Spleen (tissue), 11 donors: Measurements from ENCODE around the gene IFI44. TPM values are rescaled to one million over a fixed set of nuclear protein-coding genes. Genes with fewer than 3 reads are reported as not detected.

ENCODE experiments used
- DNase-seq: peaks from one replicate; pipeline ENCODE4 v3.0.0-alpha.2; 2020
- H3K27ac ChIP-seq, 8 donors: fragments of 200-600 bp; sonication (generic) in 7 of 8; 1 replicate in 4 of 8; 2 replicates in 4 of 8; pipeline versions ENCODE4 v1.5.0 to v1.8.0; 2016 to 2021; ENCODE audit warnings: inconsistent platforms in 4 of 8, mild to moderate bottlenecking in 4 of 8, moderate library complexity in 1 of 8
- H3K27me3 ChIP-seq, 7 donors: fragments of 200-600 bp; sonication (generic) in 6 of 7; replicated peaks in 1 of 7; 1 replicate in 4 of 7; 2 replicates in 3 of 7; pipeline versions ENCODE4 v1.5.0 to v1.8.0; 2016 to 2021; ENCODE audit warnings: inconsistent platforms in 3 of 7, mild to moderate bottlenecking in 1 of 7
- H3K36me3 ChIP-seq, 6 donors: fragments of 200-600 bp; sonication (generic) in 5 of 6; 1 replicate in 4 of 6; 2 replicates in 2 of 6; pipeline versions ENCODE4 v1.5.0 to v1.8.0; 2016 to 2021; ENCODE audit warnings: inconsistent platforms in 2 of 6
- H3K4me1 ChIP-seq, 6 donors: fragments of 200-600 bp; sonication (generic) in 5 of 6; 1 replicate in 3 of 6; 2 replicates in 3 of 6; pipeline versions ENCODE4 v1.5.0 to v1.8.0; 2016 to 2021; ENCODE audit warnings: inconsistent platforms in 3 of 6
- H3K4me3 ChIP-seq, 8 donors: fragments of 200-600 bp; sonication (generic) in 7 of 8; 1 replicate in 4 of 8; 2 replicates in 4 of 8; pipeline versions ENCODE4 v1.5.0 to v1.8.0; 2016 to 2021; ENCODE audit warnings: inconsistent platforms in 4 of 8, mild to moderate bottlenecking in 4 of 8, moderate library complexity in 2 of 8
- H3K9me3 ChIP-seq, 8 donors: fragments of 200-600 bp; sonication (generic) in 7 of 8; 1 replicate in 4 of 8; 2 replicates in 4 of 8; pipeline versions ENCODE4 v1.5.0 to v1.8.0; 2016 to 2021; ENCODE audit warnings: inconsistent platforms in 4 of 8
- CTCF ChIP-seq, 11 experiments: fragments of 200-600 bp in 7 of 11; fragments of 450-650 bp in 4 of 11; sonication (generic) in 4 of 11; IDR thresholded peaks in 8 of 11; conservative IDR thresholded peaks in 3 of 11; 1 replicate in 7 of 11; 2 replicates in 4 of 11; pipeline versions ENCODE4 v1.4.0 to v1.8.0; 2016 to 2021; ENCODE audit warnings: antibody characterized with exemption in 11 of 11, inconsistent platforms in 4 of 11, mild to moderate bottlenecking in 1 of 11
- POLR2A ChIP-seq, 3 donors: fragments of 450-650 bp; IDR thresholded peaks; one replicate each; pipeline ENCODE4 v1.5.1; 2017; ENCODE audit warnings: antibody characterized with exemption in 3 of 3, mild to moderate bottlenecking in 1 of 3
- POLR2AphosphoS5 ChIP-seq, 3 donors: sonication (generic); formaldehyde crosslinking; IDR thresholded peaks; one replicate each; pipeline ENCODE4 v1.5.1; 2017; ENCODE audit warnings: antibody characterized with exemption in 3 of 3
- intact Hi-C: fragments of 100-400 bp; cut with DNase I; formaldehyde crosslinking; loops from one replicate; pipeline ENCODE4 v1.15.0; 2023; ENCODE audit warnings: low total_unique reads
- polyA plus RNA-seq, 3 donors: library from polyadenylated mRNA; stranded (reverse); fragments of 200-250 nt; gene quantifications; one replicate each; pipeline ENCODE4 v1.2.1, GENCODE V29; 2013
- total RNA-seq, 7 donors: library from RNA; depleted of rRNA in 3 of 7; stranded (reverse); fragments of >200 nt in 3 of 7; fragmentation: NEBNext Ultra II Directional in 4 of 7; extraction: Animal tissue kit (Norgen Biotek cat#: 25700) in 4 of 7; gene quantifications; one replicate each; pipeline versions ENCODE4 v1.1.0 to v1.2.1, GENCODE V29; 2016 to 2021
- donor health status: healthy with polysubstance abuse.
- donor health status: DM: no; HTN: no; CAD: no; lungs with moderate emphysema.
- donor health status: DM: no; HTN: no; CAD: no.
- donor health status: Bipolar disorder and iron deficiency.
- donor health status: healthy.
- donor health status: DM: no; HTN: no; CAD: no.
- donor health status: DM: yes; HTN: yes; CAD: no.

Gene IFI44
- total and polyA plus RNA-seq, 10 donors: 32.3 to 107 (median 79.4) TPM

GRCh38 chr1:78713297-78713696 lies 63.7 kb downstream of the IFI44 start:
- TF ChIP-seq POLR2A (IDR thresholded peaks at IDR 0.05): no peak
- no peak for TF ChIP-seq POLR2AphosphoS5 (IDR thresholded peaks at IDR 0.05)
- TF ChIP-seq CTCF (IDR thresholded peaks at IDR 0.05 in 8 of 11, conservative IDR thresholded peaks at IDR 0.05 in 3 of 11): no peak
- Histone ChIP-seq H3K27me3 (no peaks in the 10 kb centered on the region), H3K27ac (no peak overlapping the region), H3K4me3 (no peak overlapping the region), H3K4me1 (no peaks in the 10 kb centered on the region), H3K36me3 (no peaks in the 10 kb centered on the region), H3K9me3 (no peaks in the 10 kb centered on the region)
- DNase-seq: no peak
- intact Hi-C loops: no loop called here

Other genes with a start within 250 kb of the IFI44 start
- 1 to 10 TPM in 1 of 7 donors, under 1 TPM in 6; 0.30 to 2.4 (median 0.57) TPM for gene PTGFR, start 158.9 kb upstream of the IFI44 start, total RNA-seq
- under 1 TPM; 0.28 to 0.42 (median 0.32) TPM for gene PTGFR, start 158.9 kb upstream of the IFI44 start, polyA plus RNA-seq
- 10 to 100 TPM; 23.3 to 60.3 (median 37.4) TPM for gene IFI44L, start 29.4 kb upstream of the IFI44 start, total RNA-seq
- 10 to 100 TPM; 10.3 to 15.9 (median 10.6) TPM for gene IFI44L, start 29.4 kb upstream of the IFI44 start, polyA plus RNA-seq